Effector memory CD4-positive, alpha-beta T cell (primary cell): Measurements from ENCODE around the gene POU4F2.
"Not testable (repeated sequence)": the region's sequence is repeated elsewhere in the genome, so short reads cannot be mapped to it uniquely, and the experiment has no call there.

Experiments used
- DNase-seq, 3 donors: peaks; one replicate each; pipeline ENCODE4 v3.0.0-alpha.2; 2020
- H3K27ac ChIP-seq: 2 replicates; pipeline ENCODE4 v1.7.0; 2013; ENCODE audit warnings: mild to moderate bottlenecking, low read length, moderate library complexity; ENCODE audit not compliant: insufficient read depth, poor library complexity, severe bottlenecking
- H3K27me3 ChIP-seq: replicated peaks from 2 replicates; pipeline ENCODE4 v1.7.0; 2013; ENCODE audit warnings: mild to moderate bottlenecking, low read length; ENCODE audit not compliant: insufficient read depth, control insufficient read depth, poor library complexity, severe bottlenecking
- H3K36me3 ChIP-seq: 2 replicates; pipeline ENCODE4 v1.7.0; 2013; ENCODE audit warnings: mild to moderate bottlenecking, low read length, moderate library complexity; ENCODE audit not compliant: control insufficient read depth, insufficient read depth
- H3K4me1 ChIP-seq: 2 replicates; pipeline ENCODE4 v1.7.0; 2013; ENCODE audit warnings: low read length, mild to moderate bottlenecking; ENCODE audit not compliant: control insufficient read depth, insufficient read depth, poor library complexity, severe bottlenecking
- H3K4me3 ChIP-seq: 2 replicates; pipeline ENCODE4 v1.7.0; 2013; ENCODE audit warnings: low read length, low read depth, mild to moderate bottlenecking; ENCODE audit not compliant: insufficient read depth, poor library complexity, severe bottlenecking
- H3K9me3 ChIP-seq: 2 replicates; pipeline ENCODE4 v1.7.0; 2013; ENCODE audit warnings: mild to moderate bottlenecking, low read length, moderate library complexity; ENCODE audit not compliant: control insufficient read depth

POU4F2 gene

GRCh38 chr4:146654687-146655520, 16.2 kb downstream of the POU4F2 start:
- H3K27me3 ChIP-seq = peaks cover 19% of the 10 kb centered on the region
- H3K27ac ChIP-seq = no peak overlapping the region
- H3K4me3 ChIP-seq = no peak overlapping the region
- H3K4me1 ChIP-seq = no peaks in the 10 kb centered on the region
- H3K36me3 ChIP-seq = no peaks in the 10 kb centered on the region
- H3K9me3 ChIP-seq = no peaks in the 10 kb centered on the region
- DNase-seq = no peak

- Histone ChIP-seq H3K27ac (no peak overlapping the region), H3K9me3 (no peaks in the 10 kb centered on the region), H3K27me3 (peaks cover 16% of the 10 kb centered on the region), H3K4me3 (no peak overlapping the region), H3K36me3 (no peaks in the 10 kb centered on the region), H3K4me1 (no peaks in the 10 kb centered on the region)
- DNase-seq = no peak
These were observed 16.8 kb downstream of the POU4F2 start for GRCh38 chr4:146655521-146655856.

- no peaks in the 10 kb centered on the region for H3K36me3 ChIP-seq
- DNase-seq = no peak
- H3K27ac ChIP-seq = no peak overlapping the region
- no peaks in the 10 kb centered on the region for H3K4me1 ChIP-seq
- no peaks in the 10 kb centered on the region for H3K9me3 ChIP-seq
- H3K27me3 ChIP-seq = peaks cover 4% of the 10 kb centered on the region
- no peak overlapping the region for H3K4me3 ChIP-seq
These were observed 22.7 kb downstream of the POU4F2 start for GRCh38 chr4:146661367-146661766.

- H3K27me3 ChIP-seq, H3K4me3 ChIP-seq, H3K36me3 ChIP-seq, H3K9me3 ChIP-seq, DNase-seq, H3K4me1 ChIP-seq, H3K27ac ChIP-seq: not testable (repeated sequence)
These were observed 25.2 kb downstream of the POU4F2 start for GRCh38 chr4:146663968-146664311.

- no peaks in the 10 kb centered on the region for H3K4me1 ChIP-seq
- DNase-seq = no peak
- H3K27me3 ChIP-seq = no peaks in the 10 kb centered on the region
- H3K9me3 ChIP-seq = no peaks in the 10 kb centered on the region
- H3K36me3 ChIP-seq = no peaks in the 10 kb centered on the region
- H3K4me3 ChIP-seq = no peak overlapping the region
- no peak overlapping the region for H3K27ac ChIP-seq
These were observed 36.3 kb downstream of the POU4F2 start for GRCh38 chr4:146674829-146675570.
